B cell (primary cell): Measurements from ENCODE around the gene TMEM163.

Experiments
- CTCF ChIP-seq: fragments of 200-600 bp; IDR thresholded peaks from one replicate; pipeline ENCODE4 v1.8.0; 2022; ENCODE audit warnings: antibody characterized with exemption, mild to moderate bottlenecking
- EZH2 ChIP-seq: IDR thresholded peaks from 2 replicates; pipeline ENCODE4 v1.6.1; 2012; ENCODE audit warnings: borderline replicate concordance, low read depth, mild to moderate bottlenecking, moderate library complexity, low read length; ENCODE audit not compliant: insufficient read depth, poor library complexity, severe bottlenecking

GRCh38 chr2:134440336-134440909 lies 278.4 kb downstream of the TMEM163 start:
- TF ChIP-seq CTCF (no peak), EZH2 (no peak)
